GM18508 (cell line): ENCODE measurements around the gene DAGLB.
"Not testable (repeated sequence)": the region's sequence is repeated elsewhere in the genome, so short reads cannot be mapped to it uniquely, and the experiment has no call there.

Experiments
- ATAC-seq: cut with Tn5 transposase; IDR thresholded peaks from one replicate; pipeline ENCODE4 v1.9.1; 2021; ENCODE audit warnings: moderate number of reproducible peaks; ENCODE audit not compliant: insufficient read depth, unreplicated experiment

DAGLB gene

DNA sequence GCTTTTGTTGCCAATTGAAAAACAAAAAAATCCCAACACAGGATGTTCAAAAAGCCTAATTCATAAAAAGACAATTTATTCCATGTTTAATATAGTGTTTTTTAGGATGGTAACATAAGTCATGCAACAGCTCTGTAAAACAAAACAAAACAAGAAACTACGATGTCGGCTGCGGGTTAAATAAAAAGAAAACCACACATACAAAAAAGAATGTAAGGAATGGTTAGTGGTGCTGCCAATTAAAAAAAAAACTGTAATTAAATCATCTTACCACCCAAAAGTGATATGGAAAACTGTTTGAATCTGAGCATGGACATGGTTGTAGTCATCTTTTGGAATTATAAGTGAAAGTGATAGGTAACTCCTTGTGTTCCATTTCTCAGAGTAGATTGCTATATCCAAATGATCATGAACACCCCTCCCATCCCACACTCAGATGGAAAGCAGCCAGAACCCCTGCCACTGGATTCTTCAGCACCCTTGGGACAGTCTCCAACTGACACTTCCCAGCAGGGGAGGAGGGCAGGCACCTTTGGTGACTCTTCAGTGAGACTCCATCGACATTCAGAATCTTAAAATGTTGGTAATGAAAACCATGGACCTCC is 14.3 kb upstream of the DAGLB start:
- ATAC-seq = no peak

DNA sequence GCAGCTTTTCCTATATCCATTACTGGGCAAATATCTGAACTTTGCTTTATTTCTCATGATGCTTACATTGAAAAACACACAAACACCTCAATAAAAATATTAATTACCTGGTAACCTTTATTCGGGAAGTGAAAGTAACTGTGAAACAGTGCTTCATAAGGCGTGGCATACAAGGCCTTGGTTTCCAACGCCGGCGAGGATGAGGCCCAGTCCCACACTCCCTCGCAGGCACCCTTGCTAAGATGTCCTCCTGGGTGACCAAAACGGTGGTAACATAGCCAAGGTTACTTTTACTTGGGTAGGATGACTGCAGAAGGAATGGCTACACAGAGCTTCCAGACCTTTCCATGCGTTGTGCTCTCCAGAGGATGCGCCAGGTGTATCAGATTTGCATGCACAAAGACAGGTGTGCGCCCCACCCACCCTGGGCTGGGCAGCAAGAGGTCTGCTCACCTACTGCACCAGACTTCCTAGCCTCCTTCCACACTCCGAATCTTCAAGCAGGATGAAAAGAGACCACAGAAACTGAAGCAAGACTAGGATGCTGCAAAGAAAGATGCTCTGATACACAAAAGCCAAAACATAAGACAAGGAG is 13.3 kb upstream of the DAGLB start:
- no peak for ATAC-seq

GRCh38 chr7:6460303-6460702 is 12.5 kb upstream of the DAGLB start:
- no peak for ATAC-seq

DNA sequence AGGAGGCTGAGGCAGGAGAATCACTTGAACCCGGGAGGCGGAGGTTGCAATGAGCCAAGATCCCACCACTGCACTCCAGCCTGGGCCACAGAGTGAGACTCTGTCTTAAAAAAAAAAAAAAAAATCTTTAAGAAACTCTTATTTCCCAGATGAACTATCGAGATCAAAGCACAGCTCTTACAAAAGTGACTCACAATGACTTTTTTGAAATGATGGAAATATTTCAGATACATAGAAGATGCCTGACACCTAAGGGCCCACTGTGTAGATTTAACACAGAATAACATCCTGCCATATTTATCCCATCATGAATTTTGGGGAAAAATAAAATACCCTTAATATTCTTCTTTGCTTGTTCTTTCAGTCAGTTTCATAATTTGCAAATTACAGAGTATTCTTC is 10.9 kb upstream of the DAGLB start:
- not testable (repeated sequence) for ATAC-seq

DNA sequence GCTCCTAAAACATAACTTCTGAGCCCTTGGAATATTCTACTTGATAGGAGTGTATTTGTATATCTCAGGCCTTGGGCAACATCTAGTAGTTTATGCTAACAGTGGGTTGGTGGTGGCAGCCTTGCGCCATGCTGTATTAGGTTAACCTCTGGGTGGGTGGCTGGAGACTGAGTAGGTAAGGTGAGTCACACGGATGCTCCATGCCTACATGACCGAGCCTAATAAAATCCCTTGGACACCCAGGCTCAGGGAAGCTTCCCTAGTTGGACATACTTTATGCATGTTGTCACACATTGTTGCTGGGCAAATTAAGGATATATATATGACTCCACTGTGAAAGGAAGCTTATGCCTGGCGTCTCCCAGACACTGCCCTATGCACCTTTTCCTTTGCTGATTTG is 6.0 kb upstream of the DAGLB start:
- ATAC-seq = no peak

DNA sequence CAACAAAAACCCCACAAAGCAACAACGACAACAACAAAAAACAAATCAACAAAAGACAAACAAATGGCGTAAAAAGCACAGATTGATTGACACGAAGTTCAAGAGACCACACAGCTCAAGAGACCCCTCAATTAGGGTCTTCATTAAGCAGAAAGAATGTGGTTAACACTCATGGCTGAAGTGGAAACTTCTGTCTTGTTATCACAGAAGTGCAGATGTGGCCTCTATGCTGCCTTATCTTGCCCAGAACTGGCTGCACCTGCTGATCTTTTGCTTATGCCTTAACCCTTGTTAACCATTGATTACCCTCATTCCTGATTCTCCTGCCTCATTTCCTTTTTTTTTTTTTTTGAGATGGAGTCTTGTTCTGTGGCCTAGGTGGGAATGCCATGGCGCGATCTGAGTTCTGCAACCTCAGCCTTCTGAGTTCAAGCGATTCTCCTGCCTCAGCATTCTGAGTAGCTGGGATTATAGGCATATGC is 3.5 kb upstream of the DAGLB start:
- ATAC-seq = no peak

- not testable (repeated sequence) for ATAC-seq
Measured at GRCh38 chr7:6450591-6450990, 2.8 kb upstream of the DAGLB start.

GRCh38 chr7:6449884-6450283 is 2.1 kb upstream of the DAGLB start:
- ATAC-seq = not testable (repeated sequence)

- ATAC-seq = no peak
Measured at GRCh38 chr7:6448943-6449543, 1.3 kb upstream of the DAGLB start.

GRCh38 chr7:6446838-6447580 is 745 bp downstream of the DAGLB start:
- ATAC-seq = no peak

GRCh38 chr7:6444516-6445269 is 3.1 kb downstream of the DAGLB start:
- no peak for ATAC-seq

DNA sequence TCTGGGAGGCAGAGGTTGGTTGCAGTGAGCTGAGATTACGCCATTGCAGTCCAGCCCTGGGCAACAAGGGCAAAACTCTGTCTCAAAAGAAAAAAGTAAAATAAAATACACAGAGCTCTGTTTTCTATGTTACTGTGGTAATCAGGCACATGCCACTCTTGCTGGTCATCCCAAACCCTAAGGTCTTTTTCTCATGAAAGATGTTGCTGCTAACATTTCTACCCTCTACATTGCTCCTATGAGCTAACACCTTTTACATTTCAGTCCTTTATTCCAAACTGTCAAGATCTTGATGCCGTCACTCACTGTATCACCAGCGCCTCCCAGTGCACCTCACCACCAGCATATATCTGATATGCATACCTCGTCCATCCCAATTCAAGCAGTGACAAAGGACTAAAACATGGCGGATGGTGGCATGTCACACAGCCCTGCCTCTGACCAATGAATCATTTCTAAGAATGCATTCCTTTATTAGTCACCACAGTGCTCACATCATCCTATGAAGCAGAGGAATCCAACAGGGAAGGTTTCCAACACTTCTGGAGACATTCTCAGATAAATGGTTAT is 4.3 kb downstream of the DAGLB start:
- ATAC-seq = no peak

- ATAC-seq = no peak
Measured at GRCh38 chr7:6442114-6442513, 5.6 kb downstream of the DAGLB start.

DNA sequence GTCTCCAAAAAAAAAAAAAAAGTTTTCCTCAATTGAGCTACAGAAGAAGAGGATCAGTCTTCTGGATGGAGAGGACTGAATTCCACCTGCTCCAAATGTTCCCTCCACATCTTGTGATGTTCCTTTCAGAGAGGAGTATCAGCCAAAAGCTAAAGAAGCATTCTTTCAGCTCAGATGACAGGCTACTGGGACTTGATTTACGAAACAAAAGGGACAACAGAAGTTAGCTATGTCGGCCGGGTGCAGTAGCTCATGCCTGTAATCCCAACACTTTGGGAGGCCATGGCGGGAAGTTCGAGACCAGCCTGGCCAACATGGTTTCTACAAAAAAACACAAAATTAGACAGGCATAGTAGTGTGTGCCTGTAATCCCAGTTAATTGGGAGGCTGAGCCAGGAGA is 7.4 kb downstream of the DAGLB start:
- ATAC-seq = no peak

DNA sequence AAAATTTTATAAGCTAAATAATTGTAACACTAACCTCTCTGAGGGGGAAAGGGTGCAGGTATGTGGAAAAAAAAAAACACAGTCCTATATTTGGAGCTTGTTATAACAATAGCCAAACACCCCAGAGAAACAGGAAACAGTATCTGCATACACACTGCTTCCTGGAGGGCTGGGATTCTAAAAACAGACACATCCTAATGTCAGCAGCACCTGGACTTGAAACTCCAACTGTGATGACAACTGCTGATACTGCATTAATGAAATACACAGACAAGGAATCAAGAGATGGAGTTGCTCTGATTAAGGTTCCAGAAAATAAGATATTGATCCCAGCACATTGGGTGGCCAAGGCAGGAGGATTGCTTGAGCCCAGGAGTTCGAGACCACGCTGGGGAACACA is 9.3 kb downstream of the DAGLB start:
- ATAC-seq = no peak

- ATAC-seq = no peak
Measured at GRCh38 chr7:6437251-6437650, 10.5 kb downstream of the DAGLB start.

GRCh38 chr7:6436385-6436685 is 11.4 kb downstream of the DAGLB start:
- no peak for ATAC-seq

- ATAC-seq = no peak
Measured at GRCh38 chr7:6435486-6436384, 12.0 kb downstream of the DAGLB start.
